ENCODE measurements around the gene INHBE. TPM values are rescaled to one million over a fixed set of nuclear protein-coding genes. Genes with fewer than 3 reads are reported as not detected.

The INHBE gene
- polyA plus RNA-seq, 3 donors: not detected

GRCh38 chr12:57487597-57488401, 32.7 kb downstream of the INHBE start, which contains the start of gene MARS1:
Gene MARS1 (plus strand): TSS chr12:57488068. CDS start chr12:57488091, 23 bp downstream.
- intact Hi-C loops (cut with micrococcal nuclease): loop anchor here in 1 of 2 donors (5.0 kb wide), 1 partner anchor 35 kb away; the partner anchor contains the start of genes DDIT3 and MBD6

More at GRCh38 chr12:57487597-57488401, 32.7 kb downstream of the INHBE start, which contains the start of gene MARS1:
- Histone ChIP-seq H3K4me2 (replicated peaks; ENCODE audit: extremely low read depth, low read length, poor library complexity, severe bottlenecking) (peak within 1 kb of the TSS; percentile 96), H3K4me1 (ENCODE audit: control insufficient read depth in 1 of 2, insufficient read depth in 2 of 2, low read length in 2 of 2) (peaks cover 16 to 21% of the 10 kb centered on the region in 2 donors), H4K20me1 (ENCODE audit: insufficient read depth, low read length) (peaks cover 9% of the 10 kb centered on the region), H3K9me3 (replicated peaks in 1 of 2; ENCODE audit: control insufficient read depth in 1 of 2, insufficient read depth in 1 of 2, low read length in 2 of 2) (no peaks in the 10 kb centered on the region), H2AFZ (ENCODE audit: insufficient read depth, low read depth, low read length, poor library complexity, severe bottlenecking) (peak within 1 kb of the TSS; percentile 85), H3K27me3 (ENCODE audit: control insufficient read depth in 2 of 2, insufficient read depth in 2 of 2, low read length in 2 of 2) (no peaks in the 10 kb centered on the region), H3K27ac (ENCODE audit: low read depth in 1 of 2, low read length in 2 of 2) (peak within 1 kb of the TSS; percentile 88 to 92), H3K79me2 (ENCODE audit: insufficient read depth, low read length) (peaks cover 16% of the 10 kb centered on the region), H3K4me3 (replicated peaks in 1 of 3; ENCODE audit: low read depth in 2 of 3, low read length in 3 of 3) (peak within 1 kb of the TSS; percentile 79 to 92 (median 91)), H3K9ac (ENCODE audit: insufficient read depth, low read length, poor library complexity, severe bottlenecking) (peak within 1 kb of the TSS; percentile 79), H3K36me3 (replicated peaks in 1 of 2; ENCODE audit: control insufficient read depth in 1 of 2, insufficient read depth in 2 of 2, low read length in 2 of 2) (peaks cover 33 to 37% of the 10 kb centered on the region in 2 donors)
- H3K4me1 Mint-ChIP-seq: peaks cover 24% of the 10 kb centered on the region
- no peaks in the 10 kb centered on the region for H3K9me3 Mint-ChIP-seq
- H3K4me3 Mint-ChIP-seq: peak within 1 kb of the TSS; percentile 86 to 93
- peak; percentile 91 to 94 (median 93) for DNase-seq
- peak within 1 kb of the TSS; percentile 83 to 97 (median 92) for H3K27ac Mint-ChIP-seq
- 20% methylated on average over 38 of the region's 47 CpGs for WGBS (ENCODE audit: insufficient coverage)
- H3K36me3 Mint-ChIP-seq: peaks cover 38 to 49% of the 10 kb centered on the region in 2 donors
- no peak for TF ChIP-seq CTCF (IDR thresholded peaks at IDR 0.05)
- H3K27me3 Mint-ChIP-seq (ENCODE audit: low read depth in 3 of 3): no peaks in the 10 kb centered on the region
